Erythroblast (primary cell): ENCODE measurements around the gene SYT9.

Experiments
- GATA1 ChIP-seq: IDR thresholded peaks from 2 replicates; pipeline ENCODE4 v1.6.1; 2011; ENCODE audit warnings: low read depth, mild to moderate bottlenecking, control low read depth, low read length, moderate library complexity
- POLR2A ChIP-seq: IDR thresholded peaks from 2 replicates; pipeline ENCODE4 v1.6.1; 2011; ENCODE audit warnings: mild to moderate bottlenecking, low read length

DNA sequence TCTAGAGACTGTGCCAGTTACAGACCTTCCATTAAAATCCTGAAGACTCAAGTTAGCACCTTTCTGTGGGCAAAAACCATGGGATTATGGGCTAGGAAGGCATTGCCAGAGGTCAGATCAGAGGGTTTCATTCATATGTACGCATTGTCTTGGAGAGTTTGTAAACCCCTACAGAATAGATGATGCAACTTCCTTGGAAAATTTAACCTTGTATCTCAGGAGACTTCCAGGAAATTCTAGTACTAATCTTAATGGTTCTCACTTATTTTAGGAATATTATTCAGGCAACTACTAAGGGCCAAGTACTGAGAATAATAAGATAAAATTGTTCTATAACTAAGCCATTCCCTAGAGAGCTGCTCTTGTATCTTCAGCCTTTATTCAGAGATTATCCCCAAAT is 240.5 kb downstream of the SYT9 start:
- TF ChIP-seq POLR2A (no peak), GATA1 (no peak)
